GM12865 (cell line): ENCODE results near the gene FILIP1.

Experiments
- DNase-seq: peaks from one replicate; pipeline ENCODE4 v3.0.0; 2010; ENCODE audit warnings: low read depth
- H3K4me3 ChIP-seq: 2 replicates; pipeline ENCODE4 v1.5.1; 2011; ENCODE audit warnings: mild to moderate bottlenecking, low read depth, low read length, control low read depth
- TF ChIP-seq, protein P1 (sequence below): IDR thresholded peaks from 2 replicates; pipeline ENCODE4 v1.5.1; 2011; ENCODE audit warnings: low read length, control low read depth, low read depth, inconsistent platforms; ENCODE audit not compliant: insufficient read depth; ENCODE audit errors: missing control alignments

The FILIP1 gene

GRCh38 chr6:75504465-75505222 lies 11.0 kb upstream of the FILIP1 start:
- H3K4me3 ChIP-seq, result no peak overlapping the region
- TF ChIP-seq, protein P1, sequence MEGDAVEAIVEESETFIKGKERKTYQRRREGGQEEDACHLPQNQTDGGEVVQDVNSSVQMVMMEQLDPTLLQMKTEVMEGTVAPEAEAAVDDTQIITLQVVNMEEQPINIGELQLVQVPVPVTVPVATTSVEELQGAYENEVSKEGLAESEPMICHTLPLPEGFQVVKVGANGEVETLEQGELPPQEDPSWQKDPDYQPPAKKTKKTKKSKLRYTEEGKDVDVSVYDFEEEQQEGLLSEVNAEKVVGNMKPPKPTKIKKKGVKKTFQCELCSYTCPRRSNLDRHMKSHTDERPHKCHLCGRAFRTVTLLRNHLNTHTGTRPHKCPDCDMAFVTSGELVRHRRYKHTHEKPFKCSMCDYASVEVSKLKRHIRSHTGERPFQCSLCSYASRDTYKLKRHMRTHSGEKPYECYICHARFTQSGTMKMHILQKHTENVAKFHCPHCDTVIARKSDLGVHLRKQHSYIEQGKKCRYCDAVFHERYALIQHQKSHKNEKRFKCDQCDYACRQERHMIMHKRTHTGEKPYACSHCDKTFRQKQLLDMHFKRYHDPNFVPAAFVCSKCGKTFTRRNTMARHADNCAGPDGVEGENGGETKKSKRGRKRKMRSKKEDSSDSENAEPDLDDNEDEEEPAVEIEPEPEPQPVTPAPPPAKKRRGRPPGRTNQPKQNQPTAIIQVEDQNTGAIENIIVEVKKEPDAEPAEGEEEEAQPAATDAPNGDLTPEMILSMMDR, result no peak
- DNase-seq, result peak; percentile 18

DNA sequence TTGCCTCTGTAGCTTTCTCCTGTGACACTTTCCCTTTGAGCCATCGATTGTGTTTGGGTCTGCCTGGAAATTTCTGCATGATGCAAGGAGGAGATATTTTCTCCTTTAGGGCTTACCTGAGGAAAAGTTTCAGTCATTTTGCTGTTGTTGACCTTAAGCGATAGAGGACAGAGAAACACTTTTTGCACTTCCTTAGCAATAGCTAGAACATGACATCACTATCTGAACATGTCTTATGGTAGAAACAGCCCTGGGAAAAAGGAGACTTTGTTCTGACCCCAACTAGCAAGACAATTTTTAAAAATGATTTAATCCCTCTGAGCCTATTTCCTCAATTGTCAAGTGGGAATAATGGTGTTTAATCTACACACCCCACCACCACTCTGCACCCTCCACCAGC lies 9.7 kb upstream of the FILIP1 start:
- no peak overlapping the region for H3K4me3 ChIP-seq
- DNase-seq, result no peak
- TF ChIP-seq, protein P1, result no peak

DNA sequence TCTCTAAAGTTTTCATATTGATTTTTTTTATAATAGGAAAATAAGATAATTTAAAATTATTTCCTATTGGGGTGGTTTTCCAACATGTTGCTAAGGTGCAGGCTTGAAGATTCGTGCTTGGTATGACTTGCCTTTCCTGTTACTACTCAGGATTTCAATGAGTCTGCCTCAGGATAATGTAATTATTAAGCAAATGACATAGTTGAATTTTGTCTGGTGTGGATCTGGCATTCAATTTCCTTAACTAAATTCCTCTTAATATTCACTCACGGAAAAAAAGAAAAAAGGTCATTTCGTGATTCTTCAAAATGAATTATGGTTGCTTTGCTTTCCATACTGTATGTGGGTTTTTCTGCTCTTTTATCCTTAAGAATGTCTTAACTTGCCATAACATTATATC lies 9.3 kb upstream of the FILIP1 start:
- no peak for DNase-seq
- TF ChIP-seq, protein P1, result no peak

GRCh38 chr6:75501756-75502155 lies 8.2 kb upstream of the FILIP1 start:
- TF ChIP-seq, protein P1, result no peak
- DNase-seq, result no peak

More for the DNA sequence above, 9.3 kb upstream of the FILIP1 start:
- H3K4me3 ChIP-seq, result no peak overlapping the region

DNA sequence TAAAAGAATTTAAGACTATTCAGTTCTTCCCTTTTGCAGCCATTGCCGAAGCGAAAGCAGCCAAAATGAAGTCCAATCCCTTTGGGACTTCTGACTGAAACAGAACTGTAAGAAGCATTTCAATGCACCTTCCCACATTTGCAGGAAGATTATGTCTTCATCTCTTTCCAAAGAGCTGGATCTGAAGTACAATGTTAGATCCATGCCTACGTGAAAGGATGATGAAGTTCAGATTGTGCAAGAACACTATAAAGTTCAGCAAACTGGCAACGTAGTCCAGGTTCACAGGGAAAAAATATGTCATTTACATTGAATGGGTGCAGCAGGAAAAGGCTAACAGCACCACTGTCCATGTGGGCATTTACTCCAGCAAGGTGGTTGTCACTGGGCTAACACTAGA lies 6.0 kb upstream of the FILIP1 start:
- no peak for DNase-seq
- no peak overlapping the region for H3K4me3 ChIP-seq
- TF ChIP-seq, protein P1, result no peak

More at GRCh38 chr6:75501756-75502155, 8.2 kb upstream of the FILIP1 start:
- H3K4me3 ChIP-seq, result no peak overlapping the region

DNA sequence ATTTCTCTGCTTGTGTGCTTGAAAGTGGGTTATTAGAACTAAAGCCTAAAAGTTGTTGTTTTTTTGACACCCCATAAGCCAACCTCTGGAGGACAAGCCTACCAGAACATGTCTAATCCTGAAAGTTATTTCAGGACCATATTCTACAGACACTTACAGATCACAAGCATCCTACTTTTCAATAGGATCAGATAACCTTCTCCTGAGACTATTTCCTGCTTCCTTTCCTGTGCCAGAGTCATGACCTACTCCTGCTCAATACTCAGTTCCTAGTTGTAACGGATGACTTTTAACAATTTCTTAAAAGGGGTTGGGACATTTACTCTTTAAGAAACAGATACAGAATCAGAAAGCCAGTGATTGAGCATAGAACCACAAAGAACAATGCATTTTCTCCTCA lies 5.3 kb upstream of the FILIP1 start:
- TF ChIP-seq, protein P1, result no peak
- no peak overlapping the region for H3K4me3 ChIP-seq
- DNase-seq, result no peak

- H3K4me3 ChIP-seq, result no peak overlapping the region
- TF ChIP-seq, protein P1, result no peak
- DNase-seq, result no peak
These were observed 4.4 kb upstream of the FILIP1 start for GRCh38 chr6:75497994-75498393.
